VCaP (cell line): ENCODE measurements around the gene CENPC.
"Not testable (repeated sequence)": the region's sequence is repeated elsewhere in the genome, so short reads cannot be mapped to it uniquely, and the experiment has no call there.

Source experiments
- H3K27ac ChIP-seq: fragments of 450-650 bp; 2 replicates; pipeline ENCODE4 v1.5.1; 2017
- CTCF ChIP-seq: fragments of 450-650 bp; conservative IDR thresholded peaks from 2 replicates; pipeline ENCODE4 v1.5.1; 2017; ENCODE audit warnings: mild to moderate bottlenecking, moderate library complexity

CENPC gene

DNA sequence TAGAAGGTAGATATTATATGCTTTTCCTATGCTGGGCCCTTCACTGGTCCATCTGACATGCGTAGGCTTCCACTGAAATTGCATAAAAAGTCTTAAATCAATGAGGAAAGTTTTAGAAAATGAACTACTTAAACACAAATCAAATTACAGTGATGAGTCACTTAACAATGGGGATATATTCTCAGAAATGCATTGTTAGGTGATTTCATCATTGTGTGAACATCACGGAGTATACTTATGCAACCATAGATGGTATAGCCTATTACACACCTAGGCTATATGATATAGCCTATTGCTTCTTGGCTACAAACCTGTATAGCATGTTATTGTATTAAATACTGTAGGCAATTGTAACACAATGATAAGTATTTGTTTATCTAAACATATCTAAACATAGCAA lies 23.5 kb upstream of the CENPC start:
- H3K27ac ChIP-seq: no peak overlapping the region
- no peak for TF ChIP-seq CTCF

- no peak for TF ChIP-seq CTCF
- H3K27ac ChIP-seq: no peak overlapping the region
These were observed 21.0 kb upstream of the CENPC start for GRCh38 chr4:67566335-67566734.

DNA sequence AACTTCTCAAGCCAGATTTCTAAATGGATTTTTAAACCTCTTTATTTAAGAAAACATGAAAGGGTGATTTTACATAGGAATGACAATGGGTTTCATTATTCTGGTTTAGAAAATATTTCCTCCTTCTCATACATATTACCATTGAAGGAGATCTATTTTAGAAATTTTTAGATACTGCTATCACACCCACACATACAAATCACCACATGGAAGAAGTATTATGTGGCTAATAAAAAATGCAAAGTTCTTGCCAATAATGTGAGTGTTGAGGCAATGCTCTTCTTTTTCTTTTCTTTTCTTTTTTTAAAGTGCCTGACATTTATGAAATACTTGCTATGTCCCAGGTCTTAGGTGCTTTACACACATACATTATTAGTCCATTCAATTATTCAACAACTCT lies 20.0 kb upstream of the CENPC start:
- no peak overlapping the region for H3K27ac ChIP-seq
- no peak for TF ChIP-seq CTCF

DNA sequence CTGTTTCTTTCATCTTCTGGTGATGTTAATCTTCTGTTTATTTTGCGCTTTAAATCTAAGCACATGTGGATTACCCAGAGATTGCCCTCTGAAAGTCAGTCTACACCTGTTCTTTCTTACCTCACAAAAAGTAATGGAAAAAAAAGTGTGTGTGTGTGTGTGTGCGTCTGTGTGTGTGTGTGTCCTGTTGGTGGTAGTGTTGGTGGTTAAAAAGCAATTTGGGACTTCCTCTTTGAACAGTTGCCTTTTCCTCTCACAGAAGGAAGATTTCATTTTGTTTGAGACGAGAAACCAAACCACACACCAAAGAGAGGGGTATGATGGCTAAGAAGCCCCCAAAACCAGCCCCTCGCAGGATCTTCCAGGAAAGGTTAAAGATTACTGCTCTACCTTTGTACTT lies 13.2 kb upstream of the CENPC start, which contains the start of gene STAP1:
Gene STAP1, plus strand, starts transcription at position 235 of the 400 bp plus-strand sequence. Its CDS starts 83 bp downstream, at position 318.
- H3K27ac ChIP-seq: no peak within 1 kb of the TSS
- TF ChIP-seq CTCF: no peak

DNA sequence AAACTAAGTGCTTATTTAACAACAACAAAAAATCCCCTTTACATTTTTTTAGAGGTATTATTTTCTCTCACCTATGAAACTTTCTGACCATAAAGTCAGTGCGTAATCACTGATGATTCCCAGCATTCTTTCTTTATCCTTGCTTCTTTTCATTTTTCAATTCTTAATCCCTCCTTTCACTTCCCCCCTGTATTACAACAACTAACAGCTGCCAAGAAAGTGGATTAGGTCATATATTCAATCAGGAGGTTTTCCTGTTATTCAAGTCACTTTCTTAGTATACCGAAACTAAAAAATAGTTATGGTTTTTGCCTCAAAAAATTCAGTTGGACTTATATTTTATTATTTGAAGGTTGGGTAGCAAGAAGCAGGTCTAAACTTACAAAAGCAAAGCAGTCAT lies 11.1 kb upstream of the CENPC start:
- no peak overlapping the region for H3K27ac ChIP-seq
- TF ChIP-seq CTCF: no peak

DNA sequence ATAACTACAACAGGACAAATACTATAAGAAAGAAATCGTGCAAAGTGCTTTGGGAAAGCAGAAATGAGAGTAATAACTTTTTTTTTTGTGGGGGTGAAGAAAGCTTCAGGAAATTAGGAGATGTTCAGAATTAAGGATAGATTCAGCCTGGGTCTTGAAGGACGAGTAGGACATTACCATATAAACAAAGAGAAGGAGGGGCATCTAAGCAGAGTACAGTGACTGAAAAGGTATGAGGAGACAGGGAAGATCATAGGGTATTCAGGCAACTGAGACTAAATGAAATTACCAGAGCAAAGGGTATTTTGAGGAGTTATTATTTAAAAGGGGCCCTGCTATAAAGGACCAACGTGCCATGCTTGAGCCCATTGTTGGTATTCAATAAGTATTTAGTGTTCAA lies 10.1 kb upstream of the CENPC start:
- no peak overlapping the region for H3K27ac ChIP-seq
- no peak for TF ChIP-seq CTCF

DNA sequence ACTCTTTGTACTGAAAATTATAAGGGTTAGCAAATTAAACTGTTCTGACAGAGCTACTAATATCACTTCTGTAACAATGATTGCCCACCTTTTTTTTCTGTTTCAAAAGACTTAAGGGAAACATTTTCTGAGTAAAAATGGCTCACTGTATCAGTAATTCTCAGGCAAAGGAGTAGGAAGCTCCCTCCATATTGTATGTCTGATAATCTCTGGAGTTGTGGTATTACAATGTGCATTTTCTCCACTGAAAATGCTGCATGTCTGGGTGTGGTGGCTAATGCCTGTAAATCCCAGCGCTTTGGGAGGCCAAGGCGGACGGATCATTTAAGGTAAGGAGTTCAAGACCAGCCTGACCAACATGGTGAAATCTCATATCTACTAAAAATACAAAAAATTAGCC lies 8.8 kb upstream of the CENPC start:
- TF ChIP-seq CTCF: no peak
- no peak overlapping the region for H3K27ac ChIP-seq

DNA sequence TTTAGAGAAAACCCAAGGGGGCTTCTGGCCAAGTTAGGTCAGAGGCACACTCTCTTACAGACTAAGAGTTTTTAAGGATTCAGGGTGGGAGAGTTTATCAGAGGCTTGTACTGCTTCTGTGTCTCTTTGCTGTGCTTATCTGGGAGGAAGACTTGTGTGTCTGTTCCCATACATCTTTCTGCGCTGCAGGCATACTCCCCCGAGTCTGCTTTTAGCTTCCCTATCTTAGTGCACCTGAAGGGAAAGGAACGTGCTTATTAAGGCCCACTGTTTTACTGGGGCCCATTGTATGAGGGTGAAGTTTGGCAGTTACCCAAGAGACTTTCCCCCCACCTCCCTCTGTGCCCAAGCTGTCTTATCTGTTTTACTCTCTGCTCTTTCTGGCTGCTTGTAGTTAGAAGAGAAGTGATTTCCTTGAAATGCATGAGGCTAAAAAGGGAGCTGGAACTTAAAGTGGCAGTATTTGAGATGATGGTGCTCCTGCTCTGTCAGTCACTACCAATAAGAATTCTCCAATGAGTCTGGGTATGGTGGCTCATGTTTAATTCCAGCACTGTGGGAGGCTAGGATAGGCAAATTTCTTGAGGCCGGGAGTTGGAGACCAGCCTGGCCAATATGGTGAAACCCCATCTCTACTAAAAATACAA lies 7.0 kb upstream of the CENPC start:
- H3K27ac ChIP-seq: not testable (repeated sequence)
